ENCODE measurements around the gene FAM168B.

GRCh38 chr2:131032393-131032836 lies 60.8 kb downstream of the FAM168B start:
- TF ChIP-seq, protein P1, sequence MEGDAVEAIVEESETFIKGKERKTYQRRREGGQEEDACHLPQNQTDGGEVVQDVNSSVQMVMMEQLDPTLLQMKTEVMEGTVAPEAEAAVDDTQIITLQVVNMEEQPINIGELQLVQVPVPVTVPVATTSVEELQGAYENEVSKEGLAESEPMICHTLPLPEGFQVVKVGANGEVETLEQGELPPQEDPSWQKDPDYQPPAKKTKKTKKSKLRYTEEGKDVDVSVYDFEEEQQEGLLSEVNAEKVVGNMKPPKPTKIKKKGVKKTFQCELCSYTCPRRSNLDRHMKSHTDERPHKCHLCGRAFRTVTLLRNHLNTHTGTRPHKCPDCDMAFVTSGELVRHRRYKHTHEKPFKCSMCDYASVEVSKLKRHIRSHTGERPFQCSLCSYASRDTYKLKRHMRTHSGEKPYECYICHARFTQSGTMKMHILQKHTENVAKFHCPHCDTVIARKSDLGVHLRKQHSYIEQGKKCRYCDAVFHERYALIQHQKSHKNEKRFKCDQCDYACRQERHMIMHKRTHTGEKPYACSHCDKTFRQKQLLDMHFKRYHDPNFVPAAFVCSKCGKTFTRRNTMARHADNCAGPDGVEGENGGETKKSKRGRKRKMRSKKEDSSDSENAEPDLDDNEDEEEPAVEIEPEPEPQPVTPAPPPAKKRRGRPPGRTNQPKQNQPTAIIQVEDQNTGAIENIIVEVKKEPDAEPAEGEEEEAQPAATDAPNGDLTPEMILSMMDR (IDR thresholded peaks at IDR 0.05): no peak
- TF ChIP-seq SIN3A (IDR thresholded peaks at IDR 0.05; ENCODE audit: borderline replicate concordance, low read depth, low read length) (no peak), NFIC (IDR thresholded peaks at IDR 0.05; ENCODE audit: borderline replicate concordance) (no peak), USF2 (IDR thresholded peaks at IDR 0.05; ENCODE audit: borderline replicate concordance, low read depth, low read length) (no peak), FOXJ3 (CRISPR knock-in tag; IDR thresholded peaks at IDR 0.05) (no peak), POLR2AphosphoS5 (IDR thresholded peaks at IDR 0.05; ENCODE audit: low read depth, low read length) (no peak), MEF2A (IDR thresholded peaks at IDR 0.05; ENCODE audit: borderline replicate concordance, low read depth) (no peak), RAD21 (IDR thresholded peaks at IDR 0.05; ENCODE audit: low read length) (no peak)
- TF ChIP-seq, protein P2, sequence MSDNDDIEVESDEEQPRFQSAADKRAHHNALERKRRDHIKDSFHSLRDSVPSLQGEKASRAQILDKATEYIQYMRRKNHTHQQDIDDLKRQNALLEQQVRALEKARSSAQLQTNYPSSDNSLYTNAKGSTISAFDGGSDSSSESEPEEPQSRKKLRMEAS (IDR thresholded peaks at IDR 0.05; ENCODE audit: low read depth): no peak
- TF ChIP-seq, protein P3, sequence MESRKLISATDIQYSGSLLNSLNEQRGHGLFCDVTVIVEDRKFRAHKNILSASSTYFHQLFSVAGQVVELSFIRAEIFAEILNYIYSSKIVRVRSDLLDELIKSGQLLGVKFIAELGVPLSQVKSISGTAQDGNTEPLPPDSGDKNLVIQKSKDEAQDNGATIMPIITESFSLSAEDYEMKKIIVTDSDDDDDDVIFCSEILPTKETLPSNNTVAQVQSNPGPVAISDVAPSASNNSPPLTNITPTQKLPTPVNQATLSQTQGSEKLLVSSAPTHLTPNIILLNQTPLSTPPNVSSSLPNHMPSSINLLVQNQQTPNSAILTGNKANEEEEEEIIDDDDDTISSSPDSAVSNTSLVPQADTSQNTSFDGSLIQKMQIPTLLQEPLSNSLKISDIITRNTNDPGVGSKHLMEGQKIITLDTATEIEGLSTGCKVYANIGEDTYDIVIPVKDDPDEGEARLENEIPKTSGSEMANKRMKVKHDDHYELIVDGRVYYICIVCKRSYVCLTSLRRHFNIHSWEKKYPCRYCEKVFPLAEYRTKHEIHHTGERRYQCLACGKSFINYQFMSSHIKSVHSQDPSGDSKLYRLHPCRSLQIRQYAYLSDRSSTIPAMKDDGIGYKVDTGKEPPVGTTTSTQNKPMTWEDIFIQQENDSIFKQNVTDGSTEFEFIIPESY (IDR thresholded peaks at IDR 0.05; ENCODE audit: borderline replicate concordance, low read depth): no peak
- TF ChIP-seq, protein P4, sequence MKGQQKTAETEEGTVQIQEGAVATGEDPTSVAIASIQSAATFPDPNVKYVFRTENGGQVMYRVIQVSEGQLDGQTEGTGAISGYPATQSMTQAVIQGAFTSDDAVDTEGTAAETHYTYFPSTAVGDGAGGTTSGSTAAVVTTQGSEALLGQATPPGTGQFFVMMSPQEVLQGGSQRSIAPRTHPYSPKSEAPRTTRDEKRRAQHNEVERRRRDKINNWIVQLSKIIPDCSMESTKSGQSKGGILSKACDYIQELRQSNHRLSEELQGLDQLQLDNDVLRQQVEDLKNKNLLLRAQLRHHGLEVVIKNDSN (IDR thresholded peaks at IDR 0.05; ENCODE audit: borderline replicate concordance, low read depth): no peak

All from SK-N-SH (cell line).